ENCODE results near the gene VPS9D1.
"Not testable (repeated sequence)": the region's sequence is repeated elsewhere in the genome, so short reads cannot be mapped to it uniquely, and the experiment has no call there.

Gene VPS9D1

DNA sequence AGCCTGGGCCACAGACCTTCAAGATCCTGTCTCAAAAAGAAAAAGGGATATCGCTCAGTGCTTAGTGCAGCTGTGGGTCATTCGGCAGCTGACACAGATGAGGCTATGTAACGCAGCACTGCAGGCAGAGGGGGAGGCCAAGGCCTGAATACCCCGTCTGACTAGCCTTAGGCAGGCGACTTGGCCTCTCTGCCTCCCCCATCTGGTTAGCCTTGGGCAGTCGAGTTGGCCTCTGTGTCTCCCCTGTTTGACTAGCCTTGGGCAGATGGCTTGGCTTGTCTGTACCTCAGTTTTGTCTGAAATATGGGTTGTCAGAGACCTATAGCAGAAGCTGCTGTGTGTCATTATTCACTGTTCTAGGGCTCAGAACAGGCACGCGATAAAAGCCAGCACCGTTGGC lies 53.1 kb downstream of the VPS9D1 start:
- H3K27me3 ChIP-seq (replicated peaks; ENCODE audit: control insufficient read depth, insufficient read depth, low read length, poor library complexity, severe bottlenecking): no peaks in the 10 kb centered on the region
- no peak for DNase-seq
- no peaks in the 10 kb centered on the region for H3K4me1 ChIP-seq (ENCODE audit: control insufficient read depth, insufficient read depth, low read length, poor library complexity, severe bottlenecking)
- H3K9me3 ChIP-seq (ENCODE audit: control insufficient read depth, low read length): no peaks in the 10 kb centered on the region
- H3K36me3 ChIP-seq (ENCODE audit: control insufficient read depth, insufficient read depth, low read length): no peaks in the 10 kb centered on the region
- H3K4me3 ChIP-seq (ENCODE audit: insufficient read depth, low read depth, low read length, poor library complexity, severe bottlenecking): no peak overlapping the region
- H3K27ac ChIP-seq (ENCODE audit: insufficient read depth, low read length, poor library complexity, severe bottlenecking): no peak overlapping the region

DNA sequence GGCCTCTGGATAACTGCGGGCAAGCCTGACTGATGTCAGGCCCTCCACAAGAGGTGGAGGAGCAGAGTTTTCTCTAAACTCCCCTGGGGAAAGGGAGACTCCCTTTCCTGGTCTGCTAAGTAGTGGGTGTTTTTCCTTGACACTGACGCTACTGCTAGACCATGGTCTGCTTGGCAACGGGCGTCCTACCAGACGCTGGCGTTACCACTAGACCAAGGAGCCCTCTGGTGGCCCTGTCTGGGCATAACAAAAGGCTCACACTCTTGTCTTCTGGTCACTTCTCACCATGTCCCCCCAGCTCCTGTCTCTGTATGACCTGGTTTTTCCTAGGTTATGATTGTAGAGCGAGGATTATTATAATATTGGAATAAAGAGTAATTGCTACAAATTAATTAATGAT lies 53.7 kb downstream of the VPS9D1 start:
- DNase-seq; H3K27ac ChIP-seq (ENCODE audit: insufficient read depth, low read length, poor library complexity, severe bottlenecking); H3K36me3 ChIP-seq (ENCODE audit: control insufficient read depth, insufficient read depth, low read length); H3K4me1 ChIP-seq (ENCODE audit: control insufficient read depth, insufficient read depth, low read length, poor library complexity, severe bottlenecking); H3K9me3 ChIP-seq (ENCODE audit: control insufficient read depth, low read length); H3K27me3 ChIP-seq (replicated peaks; ENCODE audit: control insufficient read depth, insufficient read depth, low read length, poor library complexity, severe bottlenecking); H3K4me3 ChIP-seq (ENCODE audit: insufficient read depth, low read depth, low read length, poor library complexity, severe bottlenecking): not testable (repeated sequence)

DNA sequence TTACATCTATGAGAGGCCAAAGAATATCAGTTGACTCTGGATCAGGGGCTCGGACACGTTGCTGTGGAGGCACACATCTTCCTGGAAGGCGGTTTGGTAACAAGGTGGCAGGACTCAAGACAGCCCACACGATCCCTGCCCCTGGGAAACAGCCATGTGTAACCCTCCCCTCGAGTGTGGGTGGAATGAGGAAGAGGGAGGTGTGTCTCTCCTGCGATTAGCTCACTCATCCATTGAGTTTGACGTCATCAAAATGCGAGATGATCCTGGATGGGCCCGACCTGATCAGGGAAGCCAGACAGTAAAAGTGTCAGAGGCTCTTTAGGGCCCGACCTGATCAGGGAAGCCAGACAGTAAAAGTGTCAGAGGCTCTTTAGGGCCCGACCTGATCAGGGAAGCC lies 56.5 kb downstream of the VPS9D1 start:
- H3K4me1 ChIP-seq (ENCODE audit: control insufficient read depth, insufficient read depth, low read length, poor library complexity, severe bottlenecking); H3K27ac ChIP-seq (ENCODE audit: insufficient read depth, low read length, poor library complexity, severe bottlenecking); H3K27me3 ChIP-seq (replicated peaks; ENCODE audit: control insufficient read depth, insufficient read depth, low read length, poor library complexity, severe bottlenecking); DNase-seq; H3K9me3 ChIP-seq (ENCODE audit: control insufficient read depth, low read length); H3K36me3 ChIP-seq (ENCODE audit: control insufficient read depth, insufficient read depth, low read length); H3K4me3 ChIP-seq (ENCODE audit: insufficient read depth, low read depth, low read length, poor library complexity, severe bottlenecking): not testable (repeated sequence)

DNA sequence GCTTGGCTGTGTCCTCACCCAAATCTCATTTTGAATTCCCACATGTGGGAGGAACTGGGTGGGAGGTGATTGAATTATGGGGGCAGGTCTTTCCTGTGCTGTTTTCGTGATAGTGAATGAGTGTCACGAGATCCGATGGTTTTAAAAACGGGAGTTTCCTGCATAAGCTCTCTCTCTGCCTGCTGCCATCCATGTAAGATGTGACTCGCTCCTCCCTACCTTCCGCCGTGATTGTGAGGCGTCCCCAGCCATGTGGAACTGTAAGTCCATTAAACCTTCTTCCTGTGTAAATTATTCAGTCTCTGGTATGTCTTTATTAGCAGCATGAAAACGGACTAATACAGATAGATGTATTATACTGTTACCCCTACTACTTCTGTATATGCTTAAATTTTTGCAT lies 59.5 kb downstream of the VPS9D1 start:
- no peaks in the 10 kb centered on the region for H3K9me3 ChIP-seq (ENCODE audit: control insufficient read depth, low read length)
- no peaks in the 10 kb centered on the region for H3K27me3 ChIP-seq (replicated peaks; ENCODE audit: control insufficient read depth, insufficient read depth, low read length, poor library complexity, severe bottlenecking)
- peaks cover 16% of the 10 kb centered on the region for H3K4me1 ChIP-seq (ENCODE audit: control insufficient read depth, insufficient read depth, low read length, poor library complexity, severe bottlenecking)
- no peak overlapping the region for H3K4me3 ChIP-seq (ENCODE audit: insufficient read depth, low read depth, low read length, poor library complexity, severe bottlenecking)
- H3K36me3 ChIP-seq (ENCODE audit: control insufficient read depth, insufficient read depth, low read length): no peaks in the 10 kb centered on the region
- no peak for DNase-seq
- H3K27ac ChIP-seq (ENCODE audit: insufficient read depth, low read length, poor library complexity, severe bottlenecking): no peak overlapping the region

DNA sequence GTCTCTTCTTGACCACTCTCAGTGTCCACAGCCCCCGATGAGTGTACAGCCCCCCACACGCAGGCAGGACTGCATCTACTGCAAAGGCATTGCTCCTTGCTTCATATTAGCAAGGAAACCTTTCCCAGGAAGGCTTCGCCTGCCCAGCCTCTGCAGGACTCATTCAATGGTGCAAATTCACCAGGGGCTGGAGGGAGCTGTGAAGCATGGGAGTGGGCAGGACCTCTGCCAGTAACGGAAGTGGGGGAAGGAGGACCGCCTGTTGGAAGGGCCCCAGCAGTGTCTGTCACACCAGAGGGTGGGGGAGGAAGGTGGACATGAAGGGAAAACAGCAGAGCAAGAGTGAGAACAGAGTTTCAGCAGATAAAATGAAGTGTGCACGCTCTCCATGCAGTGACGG lies 60.6 kb downstream of the VPS9D1 start:
- Histone ChIP-seq H3K36me3 (ENCODE audit: control insufficient read depth, insufficient read depth, low read length) (no peaks in the 10 kb centered on the region), H3K4me1 (ENCODE audit: control insufficient read depth, insufficient read depth, low read length, poor library complexity, severe bottlenecking) (peaks cover 16% of the 10 kb centered on the region), H3K4me3 (ENCODE audit: insufficient read depth, low read depth, low read length, poor library complexity, severe bottlenecking) (no peak overlapping the region), H3K27ac (ENCODE audit: insufficient read depth, low read length, poor library complexity, severe bottlenecking) (no peak overlapping the region), H3K9me3 (ENCODE audit: control insufficient read depth, low read length) (no peaks in the 10 kb centered on the region), H3K27me3 (replicated peaks; ENCODE audit: control insufficient read depth, insufficient read depth, low read length, poor library complexity, severe bottlenecking) (no peaks in the 10 kb centered on the region)
- DNase-seq: no peak

DNA sequence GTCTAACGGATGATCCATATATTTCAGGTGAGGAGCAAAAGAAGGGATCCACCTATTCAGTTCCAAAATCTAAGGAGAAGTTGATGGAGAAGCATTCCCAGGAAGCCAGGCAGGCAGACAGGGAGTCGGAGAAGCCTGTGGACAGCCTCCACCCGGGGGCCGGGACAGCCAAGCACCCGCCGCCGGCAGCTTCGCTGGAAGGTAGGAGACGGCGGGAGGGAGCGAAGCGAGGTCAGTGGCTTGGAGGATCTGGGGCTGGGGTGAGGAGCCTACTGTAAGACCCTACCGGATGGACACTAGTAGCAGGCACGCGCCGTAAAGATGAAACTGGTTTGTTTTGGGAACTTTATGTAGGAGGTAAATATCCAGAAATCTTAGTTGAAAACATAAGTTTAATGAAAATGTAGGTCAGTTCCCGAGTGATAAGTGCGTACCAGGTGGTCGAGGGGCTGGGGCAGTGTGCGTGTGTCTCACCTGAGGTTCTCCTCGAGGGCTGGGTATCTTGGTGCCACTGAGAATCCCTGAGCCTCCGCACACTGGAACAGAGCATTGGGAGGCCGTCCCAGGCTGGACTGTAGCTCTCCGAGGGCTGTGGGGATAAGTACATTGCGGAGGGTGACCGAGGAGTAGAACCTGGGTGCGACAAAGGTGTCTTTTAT lies 62.3 kb downstream of the VPS9D1 start:
- Histone ChIP-seq H3K36me3 (ENCODE audit: control insufficient read depth, insufficient read depth, low read length) (no peaks in the 10 kb centered on the region), H3K4me3 (ENCODE audit: insufficient read depth, low read depth, low read length, poor library complexity, severe bottlenecking) (peak overlapping the region; percentile 79), H3K4me1 (ENCODE audit: control insufficient read depth, insufficient read depth, low read length, poor library complexity, severe bottlenecking) (peaks cover 16% of the 10 kb centered on the region), H3K9me3 (ENCODE audit: control insufficient read depth, low read length) (no peaks in the 10 kb centered on the region), H3K27ac (ENCODE audit: insufficient read depth, low read length, poor library complexity, severe bottlenecking) (peak overlapping the region; percentile 78), H3K27me3 (replicated peaks; ENCODE audit: control insufficient read depth, insufficient read depth, low read length, poor library complexity, severe bottlenecking) (no peaks in the 10 kb centered on the region)
- no peak for DNase-seq

DNA sequence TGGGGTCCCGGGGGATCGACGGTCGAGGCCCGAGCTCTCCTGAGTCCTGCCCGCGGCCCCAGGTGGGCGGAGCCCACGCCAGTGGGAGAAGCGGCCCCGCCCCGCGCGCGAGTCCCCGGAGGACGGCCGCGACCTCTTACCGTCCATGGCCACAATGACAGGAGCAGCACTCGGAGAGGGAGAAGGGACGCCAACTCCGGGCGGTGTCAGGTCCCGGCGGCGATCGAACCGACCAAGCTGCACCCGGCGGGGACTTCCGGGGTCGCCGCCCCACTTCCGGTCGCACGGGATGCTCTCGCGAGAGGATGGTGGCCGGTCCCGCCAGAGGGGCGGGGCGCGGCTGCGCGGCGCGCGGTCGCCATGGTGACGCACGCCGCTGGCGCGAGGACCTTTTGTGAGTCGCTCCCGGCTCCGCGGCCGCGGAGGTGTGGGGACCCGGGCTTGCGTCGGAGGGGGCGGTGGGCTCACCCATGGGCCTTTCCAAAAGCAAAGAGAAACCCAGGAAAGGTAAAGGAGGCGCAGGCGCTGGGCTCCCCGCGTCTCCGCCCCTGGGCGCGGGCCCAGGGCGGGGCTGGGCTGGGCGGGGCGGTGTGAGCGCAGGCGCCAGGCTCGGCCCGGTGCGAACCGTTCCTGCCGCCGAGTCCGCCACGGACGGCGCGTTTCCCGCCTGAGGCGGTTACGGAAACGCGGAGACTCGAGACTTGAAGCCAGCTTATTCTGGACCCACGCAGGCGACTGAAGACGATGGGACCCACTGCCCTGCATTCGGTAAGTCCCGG lies 63.1 kb downstream of the VPS9D1 start, which contains the start of the genes CHMP1A and SPATA33:
CHMP1A (minus strand) TSS at position 267 of the 779 bp plus-strand sequence; CDS start at position 147, 120 bp downstream.
SPATA33 (plus strand) TSS at position 395 of the 779 bp plus-strand sequence; CDS start at position 471, 76 bp downstream.
- Histone ChIP-seq H3K27ac (ENCODE audit: insufficient read depth, low read length, poor library complexity, severe bottlenecking) (peak within 1 kb of the TSS; percentile 78), H3K36me3 (ENCODE audit: control insufficient read depth, insufficient read depth, low read length) (no peaks in the 10 kb centered on the region), H3K4me1 (ENCODE audit: control insufficient read depth, insufficient read depth, low read length, poor library complexity, severe bottlenecking) (peaks cover 16% of the 10 kb centered on the region), H3K27me3 (replicated peaks; ENCODE audit: control insufficient read depth, insufficient read depth, low read length, poor library complexity, severe bottlenecking) (no peaks in the 10 kb centered on the region), H3K4me3 (ENCODE audit: insufficient read depth, low read depth, low read length, poor library complexity, severe bottlenecking) (peak within 1 kb of the TSS; percentile 79), H3K9me3 (ENCODE audit: control insufficient read depth, low read length) (no peaks in the 10 kb centered on the region)
- DNase-seq: peak; percentile 88 to 91 (median 90)

All from effector memory CD4-positive, alpha-beta T cell (primary cell).